ENCODE measurements around the gene PROSER2. TPM values are rescaled to one million over a fixed set of nuclear protein-coding genes. Genes with fewer than 3 reads are reported as not detected.

Gene PROSER2
- polyA plus RNA-seq, 1 donor (not counting 4 experiments of a cell fraction or from before 2014, with no cell fraction given): 10.2 TPM

GRCh38 chr10:11891776-11892486, 68.8 kb downstream of the PROSER2 start:
- Histone ChIP-seq H3K36me3 (ENCODE audit: control insufficient read depth in 2 of 2, extremely low read depth in 1 of 2, insufficient read depth in 2 of 2, low read length in 2 of 2) (no peaks in the 10 kb centered on the region), H3K4me3 (ENCODE audit: control insufficient read depth in 2 of 3, extremely low read depth in 1 of 3, insufficient read depth in 2 of 3, low read depth in 1 of 3, low read length in 3 of 3) (no peak overlapping the region), H3K27ac (ENCODE audit: control insufficient read depth, insufficient read depth, low read length) (no peak overlapping the region), H3K4me1 (ENCODE audit: control insufficient read depth, extremely low read depth, insufficient read depth, low read length) (peaks cover 2% of the 10 kb centered on the region), H3K9me1 (ENCODE audit: control insufficient read depth, extremely low read depth, insufficient read depth, low read length) (no peaks in the 10 kb centered on the region), H3K27me3 (ENCODE audit: control insufficient read depth, extremely low read depth, insufficient read depth, low read length) (no peaks in the 10 kb centered on the region), H3K4me2 (ENCODE audit: control insufficient read depth, extremely low read depth, insufficient read depth, low read depth, low read length) (no peak overlapping the region), H3K9me3 (ENCODE audit: control insufficient read depth, low read depth, low read length) (no peaks in the 10 kb centered on the region), H4K20me1 (ENCODE audit: control insufficient read depth, extremely low read depth, insufficient read depth, low read length) (no peaks in the 10 kb centered on the region), H2AFZ (ENCODE audit: control insufficient read depth, low read length) (no peak overlapping the region), H3K79me2 (ENCODE audit: control insufficient read depth, insufficient read depth, low read length) (no peaks in the 10 kb centered on the region), H3K9ac (ENCODE audit: control insufficient read depth, extremely low read depth, insufficient read depth, low read length) (no peak overlapping the region)
- dilution Hi-C loops (cut with MboI; ENCODE audit: extremely low pct_ligation_motif_present, low sequenced_read_pairs): no loop called here
- no peak for DNase-seq (ENCODE audit: low read depth, low spot score)
- FAIRE-seq: no peak
- no peak for TF ChIP-seq EZH2 (IDR thresholded peaks at IDR 0.05; ENCODE audit: low read length)
- TF ChIP-seq, protein P1, sequence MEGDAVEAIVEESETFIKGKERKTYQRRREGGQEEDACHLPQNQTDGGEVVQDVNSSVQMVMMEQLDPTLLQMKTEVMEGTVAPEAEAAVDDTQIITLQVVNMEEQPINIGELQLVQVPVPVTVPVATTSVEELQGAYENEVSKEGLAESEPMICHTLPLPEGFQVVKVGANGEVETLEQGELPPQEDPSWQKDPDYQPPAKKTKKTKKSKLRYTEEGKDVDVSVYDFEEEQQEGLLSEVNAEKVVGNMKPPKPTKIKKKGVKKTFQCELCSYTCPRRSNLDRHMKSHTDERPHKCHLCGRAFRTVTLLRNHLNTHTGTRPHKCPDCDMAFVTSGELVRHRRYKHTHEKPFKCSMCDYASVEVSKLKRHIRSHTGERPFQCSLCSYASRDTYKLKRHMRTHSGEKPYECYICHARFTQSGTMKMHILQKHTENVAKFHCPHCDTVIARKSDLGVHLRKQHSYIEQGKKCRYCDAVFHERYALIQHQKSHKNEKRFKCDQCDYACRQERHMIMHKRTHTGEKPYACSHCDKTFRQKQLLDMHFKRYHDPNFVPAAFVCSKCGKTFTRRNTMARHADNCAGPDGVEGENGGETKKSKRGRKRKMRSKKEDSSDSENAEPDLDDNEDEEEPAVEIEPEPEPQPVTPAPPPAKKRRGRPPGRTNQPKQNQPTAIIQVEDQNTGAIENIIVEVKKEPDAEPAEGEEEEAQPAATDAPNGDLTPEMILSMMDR (optimal IDR thresholded peaks at IDR 0.05 in 1 of 3, IDR thresholded peaks at IDR 0.05 in 1 of 3, conservative IDR thresholded peaks at IDR 0.05 in 1 of 3; ENCODE audit: extremely low read depth in 1 of 3, insufficient read depth in 2 of 3, low read length in 3 of 3): no peak

DNA sequence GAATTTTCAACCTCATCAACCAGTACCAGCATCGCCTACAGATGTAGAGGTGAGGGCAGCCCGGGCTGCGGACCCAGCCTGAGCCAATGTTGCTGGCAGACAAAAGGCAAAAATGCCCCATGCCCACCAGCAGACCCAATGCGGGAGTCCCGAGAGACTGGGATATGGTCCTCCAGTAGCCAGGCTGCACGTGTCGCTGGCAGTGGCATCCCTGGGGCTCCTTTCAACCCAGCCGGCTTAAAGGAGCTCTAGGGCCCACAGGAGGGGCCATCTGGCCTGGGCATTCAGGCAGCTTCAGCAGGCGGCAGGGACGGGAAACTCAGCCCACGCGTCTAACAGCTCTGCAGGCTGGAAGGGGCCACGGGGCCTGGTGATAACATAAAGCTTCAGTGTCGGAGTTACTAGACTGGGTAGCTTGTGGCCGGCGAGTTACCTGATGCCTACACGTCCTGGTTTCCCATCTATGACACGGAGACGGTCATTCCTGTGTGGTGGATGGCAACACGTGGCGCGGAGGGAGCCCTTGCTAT, 70.7 kb downstream of the PROSER2 start:
- Histone ChIP-seq H3K79me2 (ENCODE audit: control insufficient read depth, insufficient read depth, low read length) (no peaks in the 10 kb centered on the region), H3K9me3 (ENCODE audit: control insufficient read depth, low read depth, low read length) (no peaks in the 10 kb centered on the region), H3K36me3 (ENCODE audit: control insufficient read depth in 2 of 2, extremely low read depth in 1 of 2, insufficient read depth in 2 of 2, low read length in 2 of 2) (no peaks in the 10 kb centered on the region), H3K4me3 (ENCODE audit: control insufficient read depth in 2 of 3, extremely low read depth in 1 of 3, insufficient read depth in 2 of 3, low read depth in 1 of 3, low read length in 3 of 3) (no peak overlapping the region), H3K9ac (ENCODE audit: control insufficient read depth, extremely low read depth, insufficient read depth, low read length) (no peak overlapping the region), H3K27ac (ENCODE audit: control insufficient read depth, insufficient read depth, low read length) (no peak overlapping the region), H2AFZ (ENCODE audit: control insufficient read depth, low read length) (no peak overlapping the region), H3K9me1 (ENCODE audit: control insufficient read depth, extremely low read depth, insufficient read depth, low read length) (no peaks in the 10 kb centered on the region), H4K20me1 (ENCODE audit: control insufficient read depth, extremely low read depth, insufficient read depth, low read length) (no peaks in the 10 kb centered on the region), H3K4me2 (ENCODE audit: control insufficient read depth, extremely low read depth, insufficient read depth, low read depth, low read length) (no peak overlapping the region), H3K27me3 (ENCODE audit: control insufficient read depth, extremely low read depth, insufficient read depth, low read length) (no peaks in the 10 kb centered on the region), H3K4me1 (ENCODE audit: control insufficient read depth, extremely low read depth, insufficient read depth, low read length) (peaks cover 12% of the 10 kb centered on the region)
- DNase-seq (ENCODE audit: low read depth, low spot score): no peak
- no peak for TF ChIP-seq EZH2 (IDR thresholded peaks at IDR 0.05; ENCODE audit: low read length)
- TF ChIP-seq, protein P1 (optimal IDR thresholded peaks at IDR 0.05 in 1 of 3, IDR thresholded peaks at IDR 0.05 in 1 of 3, conservative IDR thresholded peaks at IDR 0.05 in 1 of 3; ENCODE audit: extremely low read depth in 1 of 3, insufficient read depth in 2 of 3, low read length in 3 of 3): no peak
- dilution Hi-C loops (cut with MboI; ENCODE audit: extremely low pct_ligation_motif_present, low sequenced_read_pairs): no loop called here
- no peak for FAIRE-seq
